ENCODE data around the gene OR4F6. TPM values are rescaled to one million over a fixed set of nuclear protein-coding genes. Genes with fewer than 3 reads are reported as not detected.
"Not testable (repeated sequence)": the region's sequence is repeated elsewhere in the genome, so short reads cannot be mapped to it uniquely, and the experiment has no call there.

Gene OR4F6
- total and polyA plus RNA-seq, 2 experiments from 2014 or later = not detected

DNA sequence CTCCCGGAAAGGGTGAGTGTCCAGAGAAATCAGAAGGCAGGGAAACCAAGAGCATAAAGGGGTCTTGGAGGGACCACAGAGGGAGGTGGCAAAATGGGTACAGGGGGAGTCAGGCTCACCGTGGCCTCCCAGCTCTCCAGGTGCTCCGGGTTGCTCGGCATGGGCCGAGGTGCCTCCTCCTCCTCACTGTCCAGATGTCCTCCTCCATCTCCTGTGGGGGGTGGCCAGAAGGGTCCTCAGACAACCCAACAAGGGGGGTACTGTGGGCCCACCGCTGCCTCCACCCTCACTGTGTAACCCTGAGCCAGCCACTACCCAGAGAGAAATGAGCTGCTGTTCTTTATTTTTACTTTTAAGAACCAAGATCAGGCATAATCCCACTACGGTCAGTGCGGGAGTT is 30.4 kb upstream of the OR4F6 start:
- Histone ChIP-seq H3K4me2 (no peak overlapping the region), H3K36me3 (replicated peaks; ENCODE audit: insufficient read depth, low read depth) (no peaks in the 10 kb centered on the region), H3K4me3 (no peak overlapping the region), H3K79me2 (no peaks in the 10 kb centered on the region), H3K27me3 (no peaks in the 10 kb centered on the region), H3K4me1 (ENCODE audit: insufficient read depth) (no peaks in the 10 kb centered on the region), H2AFZ (no peak overlapping the region), H4K20me1 (ENCODE audit: insufficient read depth, poor library complexity, severe bottlenecking) (no peaks in the 10 kb centered on the region), H3K9me3 (ENCODE audit: low read depth) (no peaks in the 10 kb centered on the region), H3K9me2 (replicated peaks; ENCODE audit: insufficient read depth) (no peaks in the 10 kb centered on the region), H3K27ac (no peak overlapping the region)
- no peak for TF ChIP-seq EZH2 (IDR thresholded peaks at IDR 0.05; ENCODE audit: borderline replicate concordance)
- no peak for DNase-seq (ENCODE audit: low spot score)
- WGBS (ENCODE audit: low lambda C conversion rate, missing lambda C conversion rate) = 92% methylated on average over 8 of the region's 8 CpGs

DNA sequence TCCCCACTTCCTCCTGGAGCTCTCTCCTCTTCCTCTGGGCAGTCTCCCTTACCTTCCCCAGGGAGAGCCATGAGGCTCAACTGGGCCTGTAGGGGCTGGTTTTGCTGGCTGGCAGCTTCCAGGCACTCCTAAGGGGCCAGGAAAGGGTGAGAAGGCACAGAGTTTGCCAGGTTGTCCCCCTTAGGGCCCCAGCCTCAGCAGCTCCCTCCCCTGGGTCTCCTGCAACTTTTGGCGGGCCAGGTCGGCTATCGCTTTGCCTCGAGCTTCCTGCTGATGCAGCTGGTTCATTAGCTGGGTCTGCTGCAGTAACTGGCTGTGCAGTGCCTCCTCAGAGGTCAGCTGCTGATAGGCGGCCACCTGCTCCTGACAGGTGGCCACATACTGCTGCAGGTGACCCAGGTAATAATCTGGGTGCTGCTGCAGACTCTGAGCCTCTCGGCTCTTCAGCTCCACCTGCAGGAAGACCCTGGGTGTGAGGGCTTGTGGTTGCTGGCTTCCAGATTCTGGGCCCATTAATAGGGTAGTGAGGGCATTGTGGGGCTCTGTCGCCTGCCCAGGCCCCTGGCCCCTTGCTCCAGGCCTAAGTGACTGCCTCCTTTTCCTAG is 29.7 kb upstream of the OR4F6 start:
- WGBS (ENCODE audit: low lambda C conversion rate, missing lambda C conversion rate) = 61% methylated on average over 7 of the region's 7 CpGs
- H3K4me3 ChIP-seq = no peak overlapping the region
- no peak overlapping the region for H3K27ac ChIP-seq
- H3K79me2 ChIP-seq = no peaks in the 10 kb centered on the region
- no peaks in the 10 kb centered on the region for H3K27me3 ChIP-seq
- no peak overlapping the region for H2AFZ ChIP-seq
- H3K9me3 ChIP-seq (ENCODE audit: low read depth) = no peaks in the 10 kb centered on the region
- H3K4me2 ChIP-seq = no peak overlapping the region
- peak; percentile 32 for DNase-seq (ENCODE audit: low spot score)
- H3K4me1 ChIP-seq (ENCODE audit: insufficient read depth) = no peaks in the 10 kb centered on the region
- no peaks in the 10 kb centered on the region for H3K9me2 ChIP-seq (replicated peaks; ENCODE audit: insufficient read depth)
- TF ChIP-seq EZH2 (IDR thresholded peaks at IDR 0.05; ENCODE audit: borderline replicate concordance) = no peak
- TF ChIP-seq, protein P1, sequence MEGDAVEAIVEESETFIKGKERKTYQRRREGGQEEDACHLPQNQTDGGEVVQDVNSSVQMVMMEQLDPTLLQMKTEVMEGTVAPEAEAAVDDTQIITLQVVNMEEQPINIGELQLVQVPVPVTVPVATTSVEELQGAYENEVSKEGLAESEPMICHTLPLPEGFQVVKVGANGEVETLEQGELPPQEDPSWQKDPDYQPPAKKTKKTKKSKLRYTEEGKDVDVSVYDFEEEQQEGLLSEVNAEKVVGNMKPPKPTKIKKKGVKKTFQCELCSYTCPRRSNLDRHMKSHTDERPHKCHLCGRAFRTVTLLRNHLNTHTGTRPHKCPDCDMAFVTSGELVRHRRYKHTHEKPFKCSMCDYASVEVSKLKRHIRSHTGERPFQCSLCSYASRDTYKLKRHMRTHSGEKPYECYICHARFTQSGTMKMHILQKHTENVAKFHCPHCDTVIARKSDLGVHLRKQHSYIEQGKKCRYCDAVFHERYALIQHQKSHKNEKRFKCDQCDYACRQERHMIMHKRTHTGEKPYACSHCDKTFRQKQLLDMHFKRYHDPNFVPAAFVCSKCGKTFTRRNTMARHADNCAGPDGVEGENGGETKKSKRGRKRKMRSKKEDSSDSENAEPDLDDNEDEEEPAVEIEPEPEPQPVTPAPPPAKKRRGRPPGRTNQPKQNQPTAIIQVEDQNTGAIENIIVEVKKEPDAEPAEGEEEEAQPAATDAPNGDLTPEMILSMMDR (IDR thresholded peaks at IDR 0.05; ENCODE audit: poor library complexity) = no peak
- no peak for TF ChIP-seq EZH2phosphoT487 (IDR thresholded peaks at IDR 0.05; ENCODE audit: low read depth, severe bottlenecking, unreplicated experiment)
- no peaks in the 10 kb centered on the region for H3K36me3 ChIP-seq (replicated peaks; ENCODE audit: insufficient read depth, low read depth)
- H4K20me1 ChIP-seq (ENCODE audit: insufficient read depth, poor library complexity, severe bottlenecking) = no peaks in the 10 kb centered on the region

DNA sequence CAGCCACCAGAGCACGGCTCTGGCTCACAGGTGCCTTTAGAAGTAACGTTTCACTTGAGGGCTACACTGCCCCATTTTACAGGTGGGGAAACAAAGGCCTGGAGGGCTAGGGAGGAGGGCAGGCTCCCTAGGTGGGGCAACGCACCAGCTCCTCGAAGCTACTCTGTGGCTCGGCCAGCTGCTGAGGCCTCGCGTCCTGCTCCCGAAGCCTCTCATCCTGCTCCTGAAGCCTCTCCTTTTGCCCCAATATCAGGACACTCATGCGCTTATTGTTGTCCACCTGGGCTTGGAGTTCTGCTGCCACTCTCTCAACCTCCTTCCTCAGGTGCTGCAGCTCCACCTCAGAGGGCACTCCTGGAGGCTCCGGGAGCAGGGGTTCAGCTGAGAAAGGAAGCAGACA is 28.2 kb upstream of the OR4F6 start:
- 95% methylated on average over 10 of the region's 10 CpGs for WGBS (ENCODE audit: low lambda C conversion rate, missing lambda C conversion rate)

DNA sequence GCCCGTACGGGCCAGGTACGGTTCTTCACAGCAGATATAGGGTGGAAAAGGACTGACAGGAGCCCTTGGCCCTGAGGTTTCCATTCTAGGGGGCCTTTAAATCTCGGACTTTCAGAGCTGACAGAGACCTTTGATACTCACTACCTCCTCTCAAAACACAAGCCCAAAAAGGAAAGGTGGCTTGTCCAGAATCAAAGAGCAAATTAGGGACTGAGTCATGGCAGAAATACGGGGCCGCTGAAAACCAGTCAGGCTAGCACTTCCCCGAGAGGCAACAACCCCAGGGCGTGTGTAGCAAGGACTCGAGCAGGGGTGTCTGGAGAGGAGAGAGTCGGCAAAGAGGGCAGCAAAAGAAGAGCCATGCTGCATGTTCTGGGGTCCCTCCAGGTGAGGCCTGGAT is 24.7 kb upstream of the OR4F6 start:
- not testable (repeated sequence) for H3K79me2 ChIP-seq; H3K27ac ChIP-seq; H2AFZ ChIP-seq; H4K20me1 ChIP-seq (ENCODE audit: insufficient read depth, poor library complexity, severe bottlenecking); H3K9me2 ChIP-seq (replicated peaks; ENCODE audit: insufficient read depth); H3K4me2 ChIP-seq; H3K27me3 ChIP-seq; DNase-seq (ENCODE audit: low spot score); H3K4me3 ChIP-seq; H3K36me3 ChIP-seq (replicated peaks; ENCODE audit: insufficient read depth, low read depth); H3K9me3 ChIP-seq (ENCODE audit: low read depth); H3K4me1 ChIP-seq (ENCODE audit: insufficient read depth)
- 82% methylated on average over 10 of the region's 10 CpGs for WGBS (ENCODE audit: low lambda C conversion rate, missing lambda C conversion rate)

More for the DNA sequence above, 28.2 kb upstream of the OR4F6 start:
- Histone ChIP-seq H3K27ac (no peak overlapping the region), H4K20me1 (ENCODE audit: insufficient read depth, poor library complexity, severe bottlenecking) (no peaks in the 10 kb centered on the region), H3K4me3 (no peak overlapping the region), H3K4me1 (ENCODE audit: insufficient read depth) (no peaks in the 10 kb centered on the region), H3K4me2 (no peak overlapping the region), H3K9me3 (ENCODE audit: low read depth) (no peaks in the 10 kb centered on the region), H2AFZ (no peak overlapping the region), H3K27me3 (no peaks in the 10 kb centered on the region), H3K79me2 (no peaks in the 10 kb centered on the region), H3K36me3 (replicated peaks; ENCODE audit: insufficient read depth, low read depth) (no peaks in the 10 kb centered on the region), H3K9me2 (replicated peaks; ENCODE audit: insufficient read depth) (no peaks in the 10 kb centered on the region)
- DNase-seq (ENCODE audit: low spot score) = no peak
- no peak for TF ChIP-seq EZH2 (IDR thresholded peaks at IDR 0.05; ENCODE audit: borderline replicate concordance)
- no peak for TF ChIP-seq EZH2phosphoT487 (IDR thresholded peaks at IDR 0.05; ENCODE audit: low read depth, severe bottlenecking, unreplicated experiment)
- TF ChIP-seq, protein P1 (IDR thresholded peaks at IDR 0.05; ENCODE audit: poor library complexity) = no peak

DNA sequence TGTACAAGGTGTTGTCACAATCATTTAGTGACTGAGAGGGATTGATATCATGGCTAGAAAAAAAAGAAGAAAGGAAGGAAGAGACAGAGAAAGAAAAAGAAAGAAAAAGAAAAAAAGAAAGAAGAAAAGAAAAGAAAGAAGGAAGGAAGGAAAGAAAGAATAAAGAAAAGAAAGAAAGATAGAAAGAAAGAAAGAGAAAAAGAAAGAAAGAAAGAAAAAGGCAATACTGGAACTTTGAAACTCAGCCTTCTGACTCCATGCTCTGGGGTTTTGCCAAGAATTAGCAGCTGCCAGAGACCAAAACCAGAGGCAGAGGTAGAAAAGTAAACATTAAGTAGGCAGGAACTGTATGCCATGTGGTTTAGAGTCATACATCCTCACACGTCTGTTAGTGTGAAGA is 23.1 kb upstream of the OR4F6 start:
- not testable (repeated sequence) for H3K27ac ChIP-seq; H3K36me3 ChIP-seq (replicated peaks; ENCODE audit: insufficient read depth, low read depth); H3K9me2 ChIP-seq (replicated peaks; ENCODE audit: insufficient read depth); H3K4me1 ChIP-seq (ENCODE audit: insufficient read depth); H3K4me3 ChIP-seq; H3K27me3 ChIP-seq; H2AFZ ChIP-seq; H3K9me3 ChIP-seq (ENCODE audit: low read depth); DNase-seq (ENCODE audit: low spot score); H4K20me1 ChIP-seq (ENCODE audit: insufficient read depth, poor library complexity, severe bottlenecking); H3K4me2 ChIP-seq; H3K79me2 ChIP-seq
- WGBS (ENCODE audit: low lambda C conversion rate, missing lambda C conversion rate) = 67% methylated on average over 1 of the region's 1 CpG

Measured in hepatocyte (in vitro differentiated cells).